HepG2 (cell line): Measurements from ENCODE around the gene POLG2. TPM values are rescaled to one million over a fixed set of nuclear protein-coding genes. Genes with fewer than 3 reads are reported as not detected.
A peak's percentile ranks its signal among the peaks of the same experiment; 100 is the strongest.

Experiments
- ATAC-seq: fragments of 200-7000 bp; cut with Tn5 transposase; 3 replicates; pipeline ENCODE4 v1.9.1; 2020; ENCODE audit warnings: mild to moderate bottlenecking, moderate library complexity
- BruUV-seq: library from RNA; stranded (reverse); fragments of 400-500 nt; replicated peaks from 2 replicates; lab custom pipeline; 2021; lab: Mats Ljungman, UMichigan
- CTCF ChIA-PET: fragments of 300-600 bp; formaldehyde crosslinking; extraction: SDS; loops from one replicate; lab custom pipeline; 2021; ENCODE audit warnings: low total read pairs, inconsistent platforms, low intra/inter-chr PET ratio; lab: Yijun Ruan, JAX
- POLR2A ChIA-PET: fragments of 350-600 bp; sonication (Branson Sonifier 250); formaldehyde crosslinking; loops from one replicate; lab custom pipeline; 2020; ENCODE audit warnings: antibody characterized with exemption, inconsistent platforms; lab: Yijun Ruan, JAX
- DNase-seq: peaks from one replicate; pipeline ENCODE4 v3.0.0-alpha.2; 2015; ENCODE audit warnings: low spot score
- FAIRE-seq: peaks from 3 replicates; lab custom pipeline; 2011; peaks lifted over from hg19 to GRCh38; lab: Jason Lieb, UNC
- H2AFZ ChIP-seq: one replicate; pipeline ENCODE4 v1.6.1; 2011; ENCODE audit warnings: low read length, inconsistent platforms
- H3K27ac ChIP-seq: fragments of 300-600 bp; 3 replicates; pipeline ENCODE4 v1.8.0; 2011; ENCODE audit warnings: mixed run types, mild to moderate bottlenecking, mixed read lengths, low read length, inconsistent platforms; ENCODE audit not compliant: insufficient read depth; ENCODE audit errors: extremely low read length
- H3K27me3 ChIP-seq, 2 experiments: fragments of 200-600 bp in 1 of 2; 2 replicates in 1 of 2; 3 replicates in 1 of 2; pipeline versions ENCODE4 v1.6.0 to v1.8.0; 2011; ENCODE audit warnings: low read length in 2 of 2, mild to moderate bottlenecking in 2 of 2, moderate library complexity in 2 of 2, inconsistent platforms in 1 of 2; ENCODE audit not compliant: insufficient read depth in 2 of 2, control insufficient read depth in 1 of 2
- H3K36me3 ChIP-seq, 2 experiments: fragments of 200-600 bp in 1 of 2; replicated peaks in 1 of 2; 2 replicates in 1 of 2; 3 replicates in 1 of 2; pipeline versions ENCODE4 v1.5.1 to v1.8.0; 2011; ENCODE audit warnings: low read length in 2 of 2, inconsistent platforms in 1 of 2; ENCODE audit not compliant: insufficient read depth in 2 of 2, control insufficient read depth in 1 of 2
- H3K4me1 ChIP-seq: 2 replicates; pipeline ENCODE4 v1.5.1; 2012; ENCODE audit warnings: low read length, inconsistent platforms; ENCODE audit not compliant: insufficient read depth
- H3K4me2 ChIP-seq: 2 replicates; pipeline ENCODE4 v1.6.0; 2011; ENCODE audit warnings: low read depth, low read length, inconsistent platforms
- H3K4me3 ChIP-seq, 3 experiments: fragments of 200-600 bp in 1 of 3; sonication (generic), shearing (Covaris generic) in 1 of 3; replicated peaks in 1 of 3; 2 replicates each; pipeline ENCODE4 v1.5.1; 2011 to 2016; ENCODE audit warnings: low read length in 3 of 3, inconsistent platforms in 2 of 3, low read depth in 2 of 3, mild to moderate bottlenecking in 2 of 3, control low read depth in 1 of 3, mixed read lengths in 1 of 3; ENCODE audit not compliant: insufficient read depth in 1 of 3
- H3K79me2 ChIP-seq: one replicate; pipeline ENCODE4 v1.6.1; 2011; ENCODE audit warnings: low read length, inconsistent platforms; ENCODE audit not compliant: insufficient read depth
- H3K9ac ChIP-seq: 2 replicates; pipeline ENCODE4 v1.6.0; 2011; ENCODE audit warnings: mild to moderate bottlenecking, low read depth, low read length, inconsistent platforms; ENCODE audit not compliant: insufficient read depth
- H3K9me3 ChIP-seq: 2 replicates; pipeline ENCODE4 v1.5.1; 2012; ENCODE audit warnings: mild to moderate bottlenecking, low read length
- H4K20me1 ChIP-seq: 2 replicates; pipeline ENCODE4 v1.6.0; 2011; ENCODE audit warnings: inconsistent platforms, mild to moderate bottlenecking, low read length, moderate library complexity; ENCODE audit not compliant: insufficient read depth
- ATAD3A ChIP-seq: sonication (generic); formaldehyde crosslinking; IDR thresholded peaks from 2 replicates; pipeline ENCODE4 v1.4.0; 2020; ENCODE audit warnings: missing genetic modification reagents
- KLF6 ChIP-seq: IDR thresholded peaks from 2 replicates; pipeline ENCODE4 v1.8.0; 2016; ENCODE audit warnings: missing biosample characterization, missing genetic modification reagents
- MTF1 ChIP-seq: sonication (generic); formaldehyde crosslinking; IDR thresholded peaks from 2 replicates; pipeline ENCODE4 v1.5.0; 2020; ENCODE audit warnings: missing genetic modification reagents
- RAD51 ChIP-seq: fragments of 450-650 bp; IDR thresholded peaks from 2 replicates; pipeline ENCODE4 v1.6.1; 2016; ENCODE audit warnings: borderline replicate concordance
- SMAD1 ChIP-seq: sonication (generic); formaldehyde crosslinking; IDR thresholded peaks from 2 replicates; pipeline ENCODE4 v1.4.0; 2020; ENCODE audit warnings: missing genetic modification reagents, low read depth, mild to moderate bottlenecking, borderline replicate concordance
- THAP9 ChIP-seq: sonication (generic); formaldehyde crosslinking; IDR thresholded peaks from 2 replicates; pipeline ENCODE4; 2020; ENCODE audit warnings: missing genetic modification reagents, mild to moderate bottlenecking, borderline replicate concordance
- ZNF264 ChIP-seq: sonication (generic); formaldehyde crosslinking; IDR thresholded peaks from 2 replicates; pipeline ENCODE4 v1.4.0; 2020; ENCODE audit warnings: missing genetic modification reagents
- WGBS: methylation state at CpG from one replicate; pipeline ENCODE4 v1.1.6; 2017; ENCODE audit warnings: low lambda C conversion rate; 5-methylcytosine and 5-hydroxymethylcytosine counted together
- in situ Hi-C: cut with HindIII; loops from 2 replicates; pipeline ENCODE4 v1.10.0; 2017; ENCODE audit warnings: low pct_unique_long_range_greater_than_20kb; ENCODE audit not compliant: extremely low pct_ligation_motif_present
- intact Hi-C: fragments of 100-400 bp; cut with micrococcal nuclease; formaldehyde crosslinking; loops from one replicate; pipeline ENCODE4 v1.10.0; 2022; ENCODE audit not compliant: unreplicated experiment
- polyA plus RNA-seq, 8 experiments: library from polyadenylated mRNA; depleted of rRNA in 3 of 8; stranded (reverse) in 7 of 8; unstranded in 1 of 8; fragments of >200 nt; fragmentation: Illumina TruSeq in 4 of 8; extraction: Trizol in 4 of 8; gene quantifications; 2 replicates each; pipeline versions ENCODE4 v1.2.1 to v1.2.3, GENCODE V29; 2011 to 2016; ENCODE audit warnings: low read depth in 4 of 8, missing spikeins in 1 of 8, mixed read lengths in 1 of 8; ENCODE audit not compliant: insufficient read depth in 1 of 8
- total RNA-seq, 5 experiments: library from RNA; depleted of rRNA; stranded (reverse); fragments of >200 nt; fragmentation: Illumina TruSeq; extraction: Trizol; gene quantifications; 2 replicates each; pipeline ENCODE4 v1.2.3, GENCODE V29; 2016; ENCODE audit warnings: low read depth in 1 of 5
- TF ChIP-seq, protein P1 (sequence below): sonication (generic); formaldehyde crosslinking; IDR thresholded peaks from 2 replicates; pipeline ENCODE4 v1.5.0; 2020; ENCODE audit warnings: missing genetic modification reagents, mild to moderate bottlenecking, borderline replicate concordance
- TF ChIP-seq, protein P2 (sequence below): sonication (generic); formaldehyde crosslinking; IDR thresholded peaks from one replicate; pipeline ENCODE4 v1.5.1; 2020; ENCODE audit warnings: mild to moderate bottlenecking, missing genetic modification reagents; ENCODE audit errors: not compliant biosample characterization

POLG2 gene
- total and polyA plus RNA-seq, 2 of the 13 experiments (the other 11 are each of a cell fraction or from before 2014, with no cell fraction given): 21.1 to 25.5 TPM

- CTCF ChIA-PET: no interaction called here
- FAIRE-seq (no peak), ATAC-seq (no peak), DNase-seq (no peak)
- H3K4me1 ChIP-seq: peaks cover 65% of the 10 kb centered on the region
- peaks cover 0 to 3% of the 10 kb centered on the region in 2 experiments; a peak in 1 of 5 replicates for H3K27me3 ChIP-seq
- peak overlapping the region; percentile 99 for H3K27ac ChIP-seq
- H3K79me2 ChIP-seq: peaks cover 56% of the 10 kb centered on the region
- no peaks in the 10 kb centered on the region for H3K9me3 ChIP-seq
- in situ Hi-C loops (loop anchor here (10.0 kb wide), 1 partner anchor 659 kb away; the partner anchor contains the start of gene SMARCD2), intact Hi-C loops (no loop called here)
- no peak overlapping the region for H2AFZ ChIP-seq
- H3K36me3 ChIP-seq: peaks cover 28 to 60% of the 10 kb centered on the region in 2 experiments
- peaks cover 67% of the 10 kb centered on the region for H4K20me1 ChIP-seq
- H3K9ac ChIP-seq: peak overlapping the region; percentile 100
- peak overlapping the region; percentile 79 for H3K4me2 ChIP-seq
- BruUV-seq: no TSS peak
- POLR2A ChIA-PET: interaction anchor here (1.5 to 4.1 kb wide), 3 partner anchors 8 to 157 kb away, joined by 7 to 202 read pairs (median 18); partner anchors contain the start of genes POLG2 and SMURF2
- H3K4me3 ChIP-seq: peak overlapping the region; percentile 94 to 100 (median 99)
- WGBS: 64% methylated on average over 7 of the region's 7 CpGs
- TF ChIP-seq THAP9 (CRISPR knock-in tag) (no peak), ZNF264 (0 out of 2 replicates have a peak, but pooled peaks have one; percentile 10), KLF6 (CRISPR knock-in tag) (0 out of 2 replicates have a peak, but pooled peaks have one; percentile 11), ATAD3A (no peak), SMAD1 (no peak), MTF1 (CRISPR knock-in tag) (no peak), RAD51 (no peak)
- TF ChIP-seq, protein P1, sequence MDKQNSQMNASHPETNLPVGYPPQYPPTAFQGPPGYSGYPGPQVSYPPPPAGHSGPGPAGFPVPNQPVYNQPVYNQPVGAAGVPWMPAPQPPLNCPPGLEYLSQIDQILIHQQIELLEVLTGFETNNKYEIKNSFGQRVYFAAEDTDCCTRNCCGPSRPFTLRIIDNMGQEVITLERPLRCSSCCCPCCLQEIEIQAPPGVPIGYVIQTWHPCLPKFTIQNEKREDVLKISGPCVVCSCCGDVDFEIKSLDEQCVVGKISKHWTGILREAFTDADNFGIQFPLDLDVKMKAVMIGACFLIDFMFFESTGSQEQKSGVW (CRISPR knock-in tag): no peak
- TF ChIP-seq, protein P2, sequence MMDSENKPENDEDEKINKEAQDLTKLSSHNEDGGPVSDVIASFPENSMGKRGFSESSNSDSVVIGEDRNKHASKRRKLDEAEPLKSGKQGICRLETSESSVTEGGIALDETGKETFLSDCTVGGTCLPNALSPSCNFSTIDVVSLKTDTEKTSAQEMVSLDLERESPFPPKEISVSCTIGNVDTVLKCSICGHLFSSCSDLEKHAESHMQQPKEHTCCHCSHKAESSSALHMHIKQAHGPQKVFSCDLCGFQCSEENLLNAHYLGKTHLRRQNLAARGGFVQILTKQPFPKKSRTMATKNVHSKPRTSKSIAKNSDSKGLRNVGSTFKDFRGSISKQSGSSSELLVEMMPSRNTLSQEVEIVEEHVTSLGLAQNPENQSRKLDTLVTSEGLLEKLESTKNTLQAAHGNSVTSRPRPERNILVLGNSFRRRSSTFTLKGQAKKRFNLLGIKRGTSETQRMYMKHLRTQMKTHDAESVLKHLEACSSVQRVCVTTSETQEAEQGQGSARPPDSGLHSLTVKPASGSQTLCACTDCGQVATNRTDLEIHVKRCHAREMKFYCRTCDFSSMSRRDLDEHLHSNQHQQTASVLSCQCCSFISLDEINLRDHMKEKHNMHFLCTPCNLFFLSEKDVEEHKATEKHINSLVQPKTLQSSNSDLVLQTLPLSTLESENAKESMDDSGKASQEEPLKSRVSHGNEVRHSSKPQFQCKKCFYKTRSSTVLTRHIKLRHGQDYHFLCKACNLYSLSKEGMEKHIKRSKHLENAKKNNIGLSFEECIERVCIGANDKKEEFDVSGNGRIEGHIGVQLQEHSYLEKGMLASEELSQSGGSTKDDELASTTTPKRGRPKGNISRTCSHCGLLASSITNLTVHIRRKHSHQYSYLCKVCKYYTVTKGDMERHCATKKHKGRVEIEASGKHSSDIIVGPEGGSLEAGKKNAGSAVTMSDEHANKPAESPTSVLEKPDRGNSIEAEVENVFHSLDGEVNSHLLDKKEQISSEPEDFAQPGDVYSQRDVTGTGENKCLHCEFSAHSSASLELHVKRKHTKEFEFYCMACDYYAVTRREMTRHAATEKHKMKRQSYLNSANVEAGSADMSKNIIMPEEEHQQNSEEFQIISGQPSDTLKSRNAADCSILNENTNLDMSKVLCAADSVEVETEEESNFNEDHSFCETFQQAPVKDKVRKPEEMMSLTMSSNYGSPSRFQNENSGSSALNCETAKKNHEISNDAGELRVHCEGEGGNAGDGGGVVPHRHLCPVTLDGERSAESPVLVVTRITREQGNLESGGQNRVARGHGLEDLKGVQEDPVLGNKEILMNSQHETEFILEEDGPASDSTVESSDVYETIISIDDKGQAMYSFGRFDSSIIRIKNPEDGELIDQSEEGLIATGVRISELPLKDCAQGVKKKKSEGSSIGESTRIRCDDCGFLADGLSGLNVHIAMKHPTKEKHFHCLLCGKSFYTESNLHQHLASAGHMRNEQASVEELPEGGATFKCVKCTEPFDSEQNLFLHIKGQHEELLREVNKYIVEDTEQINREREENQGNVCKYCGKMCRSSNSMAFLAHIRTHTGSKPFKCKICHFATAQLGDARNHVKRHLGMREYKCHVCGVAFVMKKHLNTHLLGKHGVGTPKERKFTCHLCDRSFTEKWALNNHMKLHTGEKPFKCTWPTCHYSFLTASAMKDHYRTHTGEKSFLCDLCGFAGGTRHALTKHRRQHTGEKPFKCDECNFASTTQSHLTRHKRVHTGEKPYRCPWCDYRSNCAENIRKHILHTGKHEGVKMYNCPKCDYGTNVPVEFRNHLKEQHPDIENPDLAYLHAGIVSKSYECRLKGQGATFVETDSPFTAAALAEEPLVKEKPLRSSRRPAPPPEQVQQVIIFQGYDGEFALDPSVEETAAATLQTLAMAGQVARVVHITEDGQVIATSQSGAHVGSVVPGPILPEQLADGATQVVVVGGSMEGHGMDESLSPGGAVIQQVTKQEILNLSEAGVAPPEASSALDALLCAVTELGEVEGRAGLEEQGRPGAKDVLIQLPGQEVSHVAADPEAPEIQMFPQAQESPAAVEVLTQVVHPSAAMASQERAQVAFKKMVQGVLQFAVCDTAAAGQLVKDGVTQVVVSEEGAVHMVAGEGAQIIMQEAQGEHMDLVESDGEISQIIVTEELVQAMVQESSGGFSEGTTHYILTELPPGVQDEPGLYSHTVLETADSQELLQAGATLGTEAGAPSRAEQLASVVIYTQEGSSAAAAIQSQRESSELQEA: no peak
Observed at GRCh38 chr17:64503821-64504768, 7.2 kb upstream of the POLG2 start.
